ENCODE results near the gene HNRNPA3.

DNA sequence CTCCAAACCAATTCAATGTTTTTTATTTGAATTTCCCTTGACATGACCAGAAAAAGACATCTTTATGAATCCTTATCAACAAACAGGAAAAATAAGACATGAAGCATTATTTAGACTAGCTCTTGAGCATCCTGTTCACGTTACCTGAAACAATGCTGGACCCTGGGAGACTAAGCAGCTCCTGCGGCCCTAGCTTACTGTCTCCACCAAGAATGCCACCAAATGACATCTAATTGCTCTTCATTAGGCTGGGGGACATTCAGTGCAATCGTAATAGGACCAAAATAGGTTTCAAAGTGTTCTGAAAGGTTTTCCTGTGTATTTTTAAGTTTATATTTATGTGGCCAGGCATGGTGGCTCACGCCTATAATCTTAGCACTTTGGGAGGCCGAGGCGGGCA is 26.5 kb downstream of the HNRNPA3 start:
- TF ChIP-seq RAD21 (IDR thresholded peaks at IDR 0.05; ENCODE audit: insufficient read depth, low read depth, low read length), result no peak
- TF ChIP-seq SUZ12 (IDR thresholded peaks at IDR 0.05; ENCODE audit: unreplicated experiment), result no peak
- TF ChIP-seq TAF1 (IDR thresholded peaks at IDR 0.05; ENCODE audit: borderline replicate concordance, low read depth, low read length), result no peak
- no peak for TF ChIP-seq CTCF (IDR thresholded peaks at IDR 0.05 in 2 of 3, conservative IDR thresholded peaks at IDR 0.05 in 1 of 3; ENCODE audit: control insufficient read depth in 2 of 3, extremely low read depth in 1 of 3, insufficient read depth in 1 of 3, low read depth in 3 of 3, low read length in 3 of 3)
- no peak for TF ChIP-seq NRF1 (conservative IDR thresholded peaks at IDR 0.05; ENCODE audit: low read depth, low read length)
